Heart right ventricle (tissue), 16 donors: ENCODE measurements around the gene KCNIP1. TPM values are rescaled to one million over a fixed set of nuclear protein-coding genes. Genes with fewer than 3 reads are reported as not detected.

Source experiments
- ATAC-seq, 8 donors: fragments of 200-7000 bp; cut with Tn5 transposase; one replicate each; pipeline ENCODE4 v1.9.1; 2020; ENCODE audit warnings: mild to moderate bottlenecking in 8 of 8, moderate library complexity in 8 of 8, moderate number of reproducible peaks in 1 of 8
- DNase-seq, 2 donors: peaks; one replicate each; pipeline ENCODE4 v3.0.0-alpha.2; 2020
- H3K27ac ChIP-seq, 10 donors: fragments of 200-600 bp; sonication (generic) in 2 of 10; one replicate each; pipeline versions ENCODE4 v1.5.0 to v1.8.0; 2020 to 2022; ENCODE audit warnings: mild to moderate bottlenecking in 3 of 10
- H3K27me3 ChIP-seq, 7 donors: fragments of 200-600 bp; one replicate each; pipeline ENCODE4 v1.8.0; 2021 to 2022; ENCODE audit warnings: mild to moderate bottlenecking in 2 of 7
- H3K36me3 ChIP-seq, 9 donors: fragments of 200-600 bp; sonication (generic) in 1 of 9; one replicate each; pipeline versions ENCODE4 v1.5.0 to v1.8.0; 2020 to 2022; ENCODE audit warnings: mild to moderate bottlenecking in 2 of 9
- H3K4me1 ChIP-seq, 9 donors: fragments of 200-600 bp; sonication (generic) in 1 of 9; one replicate each; pipeline versions ENCODE4 v1.5.0 to v1.8.0; 2020 to 2022; ENCODE audit warnings: mild to moderate bottlenecking in 4 of 9
- H3K4me3 ChIP-seq, 10 donors: fragments of 200-600 bp; sonication (generic) in 2 of 10; one replicate each; pipeline versions ENCODE4 v1.5.0 to v1.8.0; 2020 to 2022; ENCODE audit warnings: mild to moderate bottlenecking in 7 of 10, moderate library complexity in 2 of 10
- H3K9me3 ChIP-seq, 11 donors: fragments of 200-600 bp in 10 of 11; sonication (generic) in 2 of 11; one replicate each; pipeline versions ENCODE4 v1.5.0 to v1.8.0; 2013 to 2022; ENCODE audit warnings: mild to moderate bottlenecking in 2 of 11, control low read depth in 1 of 11, moderate library complexity in 1 of 11
- CTCF ChIP-seq, 9 donors: fragments of 200-600 bp; sonication (generic) in 2 of 9; IDR thresholded peaks; one replicate each; pipeline versions ENCODE4 v1.5.0 to v1.8.0; 2021 to 2022; ENCODE audit warnings: antibody characterized with exemption in 9 of 9, mild to moderate bottlenecking in 5 of 9, moderate library complexity in 1 of 9
- WGBS, 2 donors: extraction: QIAGEN DNeasy Blood & Tissue Kit; methylation state at CpG; one replicate each; pipeline ENCODE4 v1.1.7; 2013; ENCODE audit warnings: inconsistent platforms in 1 of 2; 5-methylcytosine and 5-hydroxymethylcytosine counted together
- intact Hi-C, 10 donors: fragments of 100-400 bp; cut with DNase I; formaldehyde crosslinking; loops; one replicate each; pipeline versions ENCODE4 v1.11.1 to v1.14.2; 2022
- polyA plus RNA-seq, 2 donors: library from polyadenylated mRNA; stranded (reverse); fragments of 200-250 nt; gene quantifications; one replicate each; pipeline ENCODE4 v1.2.3, GENCODE V29; 2013
- total RNA-seq, 10 donors: library from RNA; stranded (reverse); fragmentation: NEBNext Ultra II Directional in 3 of 10; extraction: Animal tissue kit (Norgen Biotek cat#: 25700) in 3 of 10; gene quantifications; one replicate each; pipeline versions ENCODE4 v1.2.1 to v1.2.4, GENCODE V29; 2021 to 2023
- donor health status: Arrhythmogenic right ventricular cardiomyopathy.
- donor health status: ischemic (EF 13 %, LVEDD 7.1; RV severe dilation, severe dysfunction).
- donor health status: healthy with polysubstance abuse.
- donor health status: DM: no; HTN: yes; CAD: no.
- donor health status: DM: no; HTN: no; CAD: no.
- donor health status: ischemic (EF 25% LVEDD 6.9; RV normal size, moderate dysfunction).
- donor health status: ischemic (EF 25% LVEDD 5.7; RV mildly dilated, moderate dysfunction).
- donor health status: healthy.
- donor health status: DM: yes; HTN: yes; CAD: no.
- donor health status: Ischemic cardiomyopathy.
- donor health status: ischemic (EF 35%, LVEDD 5.7; RV mildly dilated, moderate dysfunction).
- donor health status: nonischemic (EF 11% LVEDD 7.7; RV severe dilation, severe dysfunction).
- donor health status: DM: yes; HTN: yes; CAD: no.
- donor health status: PGD.
- donor health status: ischemic (EF 29% LVEDD 5.4; RV normal size, mild dysfunction).
- donor health status: nonischemic (EF 23%, LVEDD 6.1; RV moderate dilation, normal function).

The KCNIP1 gene
- total and polyA plus RNA-seq, 12 donors, result 0.06 to 0.67 (median 0.21) TPM; not detected in 7

GRCh38 chr5:170496662-170497028, 7.2 kb upstream of the KCNIP1 start:
- Histone ChIP-seq H3K27me3 (peaks cover 0 to 6% (median under 1%) of the 10 kb centered on the region in 7 donors), H3K4me1 (peaks cover 0 to 15% (median 6%) of the 10 kb centered on the region in 9 donors), H3K4me3 (no peak overlapping the region), H3K36me3 (no peaks in the 10 kb centered on the region), H3K27ac (no peak overlapping the region), H3K9me3 (peaks cover 0 to 5% (median 0%) of the 10 kb centered on the region in 11 donors)
- TF ChIP-seq CTCF (IDR thresholded peaks at IDR 0.05), result no peak
- intact Hi-C loops, result no loop called here
- ATAC-seq, result no peak
- no peak for DNase-seq
- 90 to 94% methylated on average over 6 of the region's 6 CpGs for WGBS, 2 donors

- intact Hi-C loops, result no loop called here
- 66 to 69% methylated on average over 13 of the region's 13 CpGs for WGBS, 2 donors
Measured at GRCh38 chr5:170497311-170498038, 6.3 kb upstream of the KCNIP1 start.

GRCh38 chr5:170498811-170499351, 4.9 kb upstream of the KCNIP1 start:
- intact Hi-C loops, result no loop called here
- DNase-seq (no peak), ATAC-seq (no peak)
- no peak overlapping the region for H3K27ac ChIP-seq
- H3K4me3 ChIP-seq, result no peak overlapping the region
- H3K9me3 ChIP-seq, result peaks cover 0 to 5% (median 0%) of the 10 kb centered on the region in 11 donors
- peaks cover 0 to 22% (median 11%) of the 10 kb centered on the region in 7 donors for H3K27me3 ChIP-seq
- H3K36me3 ChIP-seq, result no peaks in the 10 kb centered on the region
- no peak for TF ChIP-seq CTCF (IDR thresholded peaks at IDR 0.05)
- peaks cover 0 to 5% (median 0%) of the 10 kb centered on the region in 9 donors for H3K4me1 ChIP-seq
- WGBS, 2 donors, result 93 to 95% methylated on average over 5 of the region's 5 CpGs

More at GRCh38 chr5:170497311-170498038, 6.3 kb upstream of the KCNIP1 start:
- Histone ChIP-seq H3K27me3 (peaks cover 0 to 11% (median 5%) of the 10 kb centered on the region in 7 donors), H3K27ac (no peak overlapping the region), H3K9me3 (peaks cover 0 to 5% (median 0%) of the 10 kb centered on the region in 11 donors), H3K4me3 (no peak overlapping the region), H3K4me1 (peaks cover 0 to 7% (median 0%) of the 10 kb centered on the region in 9 donors), H3K36me3 (no peaks in the 10 kb centered on the region)
- ATAC-seq (no peak), DNase-seq (no peak)
- no peak for TF ChIP-seq CTCF (IDR thresholded peaks at IDR 0.05)

GRCh38 chr5:170499621-170500020, 4.2 kb upstream of the KCNIP1 start:
- WGBS, 2 donors, result 99 to 100% methylated on average over 2 of the region's 2 CpGs
- intact Hi-C loops, result no loop called here
- no peak for ATAC-seq

More at GRCh38 chr5:170499621-170500020, 4.2 kb upstream of the KCNIP1 start:
- no peak for DNase-seq
- Histone ChIP-seq H3K9me3 (peaks cover 0 to 5% (median 0%) of the 10 kb centered on the region in 11 donors), H3K36me3 (no peaks in the 10 kb centered on the region), H3K27ac (no peak overlapping the region), H3K4me3 (no peak overlapping the region), H3K4me1 (peaks cover 0 to 5% (median 0%) of the 10 kb centered on the region in 9 donors), H3K27me3 (peaks cover 0 to 30% (median 19%) of the 10 kb centered on the region in 7 donors)
- no peak for TF ChIP-seq CTCF (IDR thresholded peaks at IDR 0.05)
